ENCODE measurements around the gene SERPINB4.
"Not testable (repeated sequence)": the region's sequence is repeated elsewhere in the genome, so short reads cannot be mapped to it uniquely, and the experiment has no call there.

The SERPINB4 gene

DNA sequence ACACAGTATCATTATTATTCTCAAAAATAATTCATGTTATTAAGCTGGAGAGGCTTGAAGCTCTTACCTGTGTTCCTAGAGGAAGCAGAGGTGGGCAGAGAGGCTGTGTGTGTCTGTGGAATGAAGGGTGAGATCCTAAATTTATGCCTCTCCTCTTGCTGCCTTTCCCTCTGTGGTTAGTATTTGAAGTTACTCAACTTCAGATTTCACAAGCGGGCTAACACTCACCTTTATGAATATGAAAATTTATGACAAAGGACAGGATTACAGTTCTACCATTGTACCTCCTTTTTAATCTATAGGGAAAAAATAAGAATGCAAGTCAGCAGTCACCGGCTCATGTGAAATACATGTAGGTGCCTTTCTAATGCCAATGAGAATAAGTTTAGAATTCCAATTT is at the start of gene SERPINB4:
SERPINB4 (minus strand) TSS at position 115 of the 400 bp plus-strand sequence. CDS start 679 bp downstream, outside the sequence.
- not testable (repeated sequence) for DNase-seq

DNA sequence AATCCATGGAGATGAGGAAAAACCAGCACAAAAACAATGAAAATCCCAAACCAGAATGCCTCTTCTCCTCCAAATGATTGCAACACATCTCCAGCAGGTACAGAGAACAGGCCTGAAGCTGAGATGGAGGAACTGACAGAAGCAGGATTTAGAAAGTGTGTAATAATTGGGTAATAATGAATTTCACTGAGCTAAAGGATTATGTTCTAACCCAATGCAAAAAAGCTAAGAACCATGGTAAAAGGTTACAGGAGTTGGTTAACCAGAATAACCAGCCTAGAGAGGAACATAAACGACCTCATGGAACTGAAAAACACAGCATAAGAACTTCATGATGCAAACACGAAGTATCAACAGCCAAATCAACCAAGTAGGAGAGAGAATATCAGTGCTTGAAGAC is 45.0 kb upstream of the SERPINB4 start:
- DNase-seq = no peak

DNA sequence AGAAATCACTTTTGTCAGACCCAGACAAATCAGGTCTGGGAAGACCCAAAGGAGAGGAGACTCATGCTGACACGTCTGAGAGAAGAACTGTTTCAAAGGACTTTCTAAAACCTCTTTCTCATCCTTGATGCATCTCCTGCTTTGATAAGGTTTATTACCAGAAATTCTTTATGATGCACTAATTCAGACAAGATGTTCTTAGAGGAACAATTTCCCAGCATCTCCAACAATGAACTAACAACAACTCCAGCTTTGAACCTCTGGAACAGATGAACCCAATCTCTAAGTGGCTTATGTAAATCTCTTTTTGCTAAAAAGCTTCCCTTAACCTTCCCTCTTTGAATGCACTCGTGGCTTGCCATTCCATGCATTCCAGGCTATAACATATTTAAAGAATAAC is 42.8 kb upstream of the SERPINB4 start:
- no peak for DNase-seq

DNA sequence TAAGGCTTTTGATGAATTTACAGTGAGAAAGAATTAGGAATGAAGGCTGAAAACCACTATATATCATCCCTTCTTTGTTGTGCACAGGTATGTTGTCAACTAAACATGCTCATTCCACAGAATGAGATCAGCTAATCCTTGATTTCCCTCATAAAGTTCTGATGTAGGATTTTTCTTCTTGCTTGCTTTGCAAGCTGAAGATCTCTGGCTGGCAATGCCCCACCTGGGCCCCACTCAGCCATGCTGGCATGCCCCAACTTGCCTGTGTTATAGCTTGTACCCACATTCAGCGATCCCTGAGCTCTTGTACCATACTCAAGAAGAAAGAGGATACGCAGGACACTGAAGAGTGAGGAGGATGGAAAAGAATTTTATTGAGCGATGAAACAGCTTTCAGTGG is 40.7 kb upstream of the SERPINB4 start:
- DNase-seq = no peak

DNA sequence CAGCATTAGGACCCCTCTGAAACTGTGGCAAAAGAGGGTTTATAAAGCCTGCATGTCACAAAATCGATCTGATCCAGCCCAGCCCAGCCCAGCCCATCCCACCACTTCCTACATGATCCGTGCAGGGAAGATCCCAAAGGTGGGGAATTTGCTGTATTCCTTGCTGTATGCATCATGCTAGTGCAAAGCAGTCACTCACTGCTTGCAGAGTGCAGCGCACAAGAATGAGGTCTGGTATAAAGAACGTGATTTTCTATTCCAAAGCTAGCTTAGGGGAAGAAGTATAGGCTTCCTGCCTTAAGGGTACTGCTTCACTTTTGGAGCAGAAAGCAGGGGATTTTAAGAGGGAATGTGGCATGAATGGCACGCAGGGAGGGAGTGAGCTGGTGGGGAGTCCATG is 39.8 kb upstream of the SERPINB4 start:
- DNase-seq = no peak

DNA sequence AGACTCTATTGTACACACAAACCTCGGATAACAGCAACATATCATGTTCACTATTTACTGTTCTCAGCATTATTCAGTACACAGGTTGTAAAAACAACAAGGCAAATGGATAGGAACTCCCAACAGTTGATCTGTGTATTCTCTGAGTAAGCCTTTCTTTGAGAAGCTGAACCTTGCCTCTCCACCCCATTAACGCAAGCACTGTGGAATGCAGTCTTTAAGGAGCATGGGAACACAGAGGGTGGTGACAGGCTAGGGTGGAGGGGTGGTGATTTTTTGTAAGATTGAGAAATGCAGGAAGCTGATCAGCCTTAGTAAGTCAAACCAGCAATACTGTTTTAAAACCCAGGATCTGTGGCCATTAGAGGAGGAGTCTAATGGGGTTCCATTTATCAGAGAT is 39.1 kb upstream of the SERPINB4 start:
- no peak for DNase-seq

DNA sequence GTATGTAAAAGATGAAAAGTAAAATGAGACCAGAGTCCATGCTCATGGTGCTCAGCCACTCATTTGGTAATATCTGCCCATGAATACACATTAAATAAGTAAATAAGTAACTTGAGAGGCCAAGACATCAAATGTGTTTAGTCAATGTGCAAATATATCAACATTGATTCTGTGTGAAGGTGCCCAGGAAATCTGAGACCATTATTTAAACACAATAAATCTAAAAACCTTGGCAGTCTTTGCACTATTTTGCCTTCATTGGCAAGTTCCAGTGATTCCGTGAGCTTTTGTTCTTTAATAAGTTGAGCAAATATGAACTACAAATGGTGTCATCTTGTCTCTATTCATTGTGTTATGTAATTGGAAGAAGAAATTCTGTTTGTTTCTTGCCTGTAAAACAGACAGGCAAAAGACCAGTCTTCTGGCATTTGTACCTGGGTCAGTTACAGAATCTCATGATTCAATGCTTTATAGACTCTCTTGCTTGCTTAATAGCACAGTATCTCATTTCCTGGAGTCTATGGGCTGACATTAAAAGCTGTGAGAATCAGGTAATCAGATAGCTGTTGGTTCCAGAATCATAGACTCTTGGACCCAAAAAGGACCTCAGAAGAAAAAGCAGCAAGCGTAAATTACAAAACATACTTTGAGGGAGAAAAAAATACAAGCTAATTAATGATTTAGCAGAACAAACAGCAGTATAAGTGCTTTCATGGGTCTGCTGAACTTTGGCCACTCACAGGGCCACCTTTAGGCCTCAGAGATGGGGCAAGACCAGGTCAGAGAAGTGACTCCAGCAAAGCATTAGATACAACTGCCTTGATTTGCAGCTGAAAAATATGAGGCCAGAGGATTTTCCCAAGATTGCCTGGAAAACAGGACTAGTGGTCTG is 37.6 kb upstream of the SERPINB4 start:
- DNase-seq = no peak

DNA sequence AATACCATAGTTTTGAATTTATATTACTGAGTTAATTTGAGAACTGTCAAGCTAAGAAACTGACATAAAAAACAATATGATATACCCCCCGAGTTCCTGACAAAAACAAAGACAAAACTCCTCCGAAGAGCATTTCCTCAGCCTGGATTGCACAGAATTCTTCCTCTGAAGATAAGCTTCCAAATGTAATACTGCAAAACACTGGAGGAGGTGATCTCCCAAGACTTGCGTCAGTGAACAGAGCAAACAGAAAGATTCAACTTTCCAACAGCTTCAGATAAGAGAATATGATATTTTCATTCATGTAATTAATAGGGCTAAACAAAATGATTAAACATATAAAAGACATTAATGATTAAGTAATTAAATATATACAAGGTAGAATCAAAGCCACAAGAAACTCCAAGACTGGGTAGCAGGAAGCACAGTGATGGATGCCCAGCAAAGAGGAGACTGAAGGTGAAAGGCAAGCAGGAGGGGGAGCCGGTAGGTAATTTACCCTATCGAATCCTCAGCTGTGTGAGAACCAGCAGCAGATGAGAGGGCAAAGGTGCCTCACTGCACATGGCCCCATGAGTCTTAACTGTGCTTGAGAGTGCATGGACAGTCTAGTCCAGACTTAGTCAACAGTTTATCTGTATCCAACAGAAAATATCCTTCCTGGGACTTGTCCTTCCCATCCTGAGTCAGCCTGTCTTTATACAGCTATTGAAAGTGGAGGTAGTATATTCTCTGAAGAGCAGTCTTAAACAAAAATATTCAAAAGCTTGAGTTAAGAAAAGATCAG is 36.0 kb upstream of the SERPINB4 start:
- DNase-seq = no peak

DNA sequence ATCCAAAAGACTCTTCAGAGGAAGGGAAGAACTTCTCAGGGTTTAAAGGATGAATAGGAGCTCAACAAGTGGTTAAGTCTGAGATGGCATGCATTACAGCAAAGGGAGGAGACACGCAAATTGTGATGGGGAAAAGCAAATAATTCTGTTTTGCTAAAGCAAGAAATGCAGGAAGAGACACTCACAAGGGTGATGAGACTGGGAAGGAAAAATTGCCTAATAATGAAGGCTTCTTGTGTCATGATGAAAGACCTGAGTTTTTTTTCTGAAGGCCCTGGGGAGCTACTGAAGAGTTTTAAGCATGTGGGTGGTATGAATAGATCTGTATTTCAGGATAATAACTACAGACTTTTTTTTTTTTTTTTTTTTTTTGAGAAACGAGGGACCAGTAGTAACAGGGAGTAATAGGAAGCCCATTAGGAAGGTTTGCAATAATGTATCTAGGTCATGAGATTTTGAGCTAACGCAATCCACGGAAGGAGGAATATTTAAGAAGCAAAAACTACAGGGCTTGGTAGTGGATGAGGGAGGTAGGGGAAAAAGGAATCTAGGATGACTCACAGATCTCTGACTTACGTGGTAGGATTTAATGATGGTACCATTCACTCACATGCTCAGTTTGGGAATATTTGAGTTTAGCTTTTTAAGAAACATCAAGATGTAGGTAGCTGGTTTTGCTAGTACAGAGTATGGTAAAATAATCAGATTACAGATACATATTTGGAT is 33.6 kb upstream of the SERPINB4 start:
- DNase-seq = no peak

DNA sequence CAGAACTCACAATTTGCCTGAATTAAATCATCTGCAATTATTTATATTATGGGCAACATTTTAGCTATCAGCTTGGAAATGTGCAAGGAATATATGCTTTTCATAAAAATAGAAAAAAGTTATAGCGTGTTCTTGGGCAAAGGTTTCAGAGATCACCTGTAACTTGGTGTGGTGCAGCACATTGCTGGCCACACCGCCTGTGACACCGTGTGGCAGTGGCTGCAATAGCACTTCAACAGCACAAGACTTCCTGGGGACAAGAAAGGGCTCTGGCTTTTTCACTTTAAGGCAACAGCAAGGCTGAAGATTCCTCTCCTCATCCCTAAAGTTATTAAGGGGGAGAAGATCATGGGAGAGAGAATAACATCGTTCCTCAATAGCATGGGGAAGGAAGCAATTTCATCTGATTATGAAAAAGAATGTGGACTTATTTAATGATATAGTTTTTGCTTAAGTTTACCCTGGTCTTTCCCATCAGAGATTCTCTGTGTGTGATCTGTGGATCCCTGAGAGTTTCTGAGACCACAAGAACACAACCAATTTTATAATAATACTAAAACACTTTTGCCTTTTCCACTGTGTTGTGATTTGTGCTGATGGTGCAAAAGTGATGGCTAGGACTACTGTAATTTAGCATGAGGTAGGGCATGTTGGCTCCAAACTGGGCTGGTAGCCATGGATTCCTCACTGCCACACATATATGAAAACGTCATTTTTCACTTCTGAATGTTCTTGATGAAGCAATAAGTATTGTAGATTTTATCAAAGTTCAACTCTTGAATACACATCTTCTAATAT is 32.7 kb upstream of the SERPINB4 start:
- no peak for DNase-seq

DNA sequence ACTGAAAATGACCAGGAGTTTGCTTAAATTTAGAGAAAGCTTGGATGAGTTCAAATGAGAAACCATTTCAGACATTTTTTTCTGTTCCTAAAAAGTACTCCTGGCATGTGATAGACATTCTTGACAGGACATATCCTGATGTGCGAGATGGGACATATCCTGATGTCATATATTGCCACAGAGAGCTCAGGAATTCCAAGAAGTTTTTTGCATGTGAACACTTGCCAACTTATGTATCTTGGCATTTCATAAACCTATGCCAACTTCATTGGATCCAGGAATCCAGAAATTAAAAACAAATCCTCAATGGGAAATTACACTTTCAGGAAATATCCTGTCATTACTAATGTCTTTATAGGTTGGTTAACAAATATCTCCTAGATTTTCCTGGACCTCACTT is 20.5 kb upstream of the SERPINB4 start:
- no peak for DNase-seq

DNA sequence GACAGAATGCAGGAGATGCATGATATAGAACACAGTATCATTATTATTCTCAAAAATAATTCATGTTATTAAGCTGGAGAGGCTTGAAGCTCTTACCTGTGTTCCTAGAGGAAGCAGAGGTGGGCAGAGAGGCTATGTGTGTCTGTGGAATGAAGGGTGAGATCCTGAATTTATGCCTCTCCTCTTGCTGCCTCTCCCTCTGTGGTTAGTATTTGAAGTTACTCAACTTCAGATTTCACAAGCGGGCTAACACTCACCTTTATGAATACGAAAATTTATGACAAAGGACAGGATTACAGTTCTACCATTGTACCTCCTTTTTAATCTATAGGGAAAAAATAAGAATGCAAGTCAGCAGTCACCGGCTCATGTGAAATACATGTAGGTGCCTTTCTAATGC is 17.7 kb upstream of the SERPINB4 start, which contains the start of gene SERPINB3:
SERPINB3 (minus strand) TSS at position 144 of the 400 bp plus-strand sequence. CDS start 677 bp downstream, outside the sequence.
- not testable (repeated sequence) for DNase-seq

DNA sequence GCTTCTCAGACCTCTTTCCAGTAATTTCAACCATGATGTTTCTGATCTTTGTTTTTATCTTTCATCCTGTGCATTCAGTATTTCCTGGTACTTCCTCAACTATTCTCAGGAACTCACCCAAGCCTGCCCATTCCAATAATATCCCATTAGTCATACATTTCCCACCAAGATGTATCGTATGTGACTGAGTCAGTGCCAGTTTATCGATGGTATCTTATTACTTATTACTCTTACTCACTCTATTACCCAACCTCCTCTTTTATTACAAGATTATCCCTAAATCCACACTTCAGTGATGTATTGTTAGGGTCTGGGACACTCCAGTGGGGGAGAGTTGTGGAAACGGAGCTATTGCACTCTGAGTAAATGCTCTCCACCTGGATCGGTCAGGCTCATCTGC is 14.9 kb upstream of the SERPINB4 start:
- DNase-seq = not testable (repeated sequence)

DNA sequence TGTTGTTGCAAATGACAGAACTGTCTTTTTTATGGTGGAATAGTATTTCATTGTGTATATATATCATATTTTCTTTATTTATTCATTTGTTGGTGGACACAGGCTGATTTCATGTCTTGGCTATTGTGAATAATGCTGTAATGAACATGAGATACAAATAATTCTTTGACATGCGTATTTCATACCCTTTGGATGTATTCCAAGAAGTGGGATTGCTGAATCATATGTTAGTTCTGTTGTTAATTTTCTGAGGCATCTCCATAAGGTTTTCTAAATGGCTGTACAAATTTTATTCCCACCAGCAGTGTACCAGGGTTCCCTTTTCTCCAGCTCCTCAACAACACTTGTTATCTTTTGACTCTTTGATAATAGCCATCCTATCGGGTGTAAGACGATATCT is 6.2 kb upstream of the SERPINB4 start:
- DNase-seq = not testable (repeated sequence)

DNA sequence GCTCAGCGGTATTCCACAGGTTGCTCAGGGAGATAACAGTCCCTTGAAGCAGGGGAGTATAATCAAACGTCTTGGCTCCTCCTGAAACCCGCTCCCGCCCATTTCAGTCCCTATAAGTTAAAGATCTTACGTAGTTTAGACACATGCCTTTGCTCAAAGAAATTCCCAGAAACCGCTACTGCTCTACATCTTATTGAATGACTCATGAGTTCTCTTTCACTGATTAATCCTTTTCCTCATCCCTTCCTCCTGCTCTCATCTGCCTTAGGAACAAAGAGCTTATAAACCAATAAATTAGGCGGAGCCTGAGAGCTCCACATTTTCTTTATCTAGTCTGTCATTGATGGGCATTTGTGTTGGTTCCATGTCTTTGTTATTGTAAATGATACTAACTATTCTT is 4.2 kb upstream of the SERPINB4 start:
- DNase-seq = no peak

DNA sequence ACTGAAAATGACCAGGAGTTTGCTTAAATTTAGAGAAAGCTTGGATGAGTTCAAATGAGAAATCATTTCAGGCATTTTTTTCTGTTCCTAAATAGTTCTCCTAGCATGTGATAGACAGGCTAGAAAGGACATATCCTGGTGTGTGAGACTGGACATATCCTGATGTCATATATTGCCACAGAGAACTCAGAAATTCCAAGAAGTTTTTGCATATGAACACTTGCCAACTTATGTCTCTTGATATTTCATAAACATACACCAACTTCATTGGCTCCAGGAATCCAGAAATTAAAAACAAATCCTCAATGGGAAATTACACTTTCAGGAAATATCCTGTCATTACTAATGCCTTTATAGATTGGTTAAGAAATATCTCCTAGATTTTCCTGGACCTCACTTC is 2.9 kb upstream of the SERPINB4 start:
- DNase-seq = no peak

DNA sequence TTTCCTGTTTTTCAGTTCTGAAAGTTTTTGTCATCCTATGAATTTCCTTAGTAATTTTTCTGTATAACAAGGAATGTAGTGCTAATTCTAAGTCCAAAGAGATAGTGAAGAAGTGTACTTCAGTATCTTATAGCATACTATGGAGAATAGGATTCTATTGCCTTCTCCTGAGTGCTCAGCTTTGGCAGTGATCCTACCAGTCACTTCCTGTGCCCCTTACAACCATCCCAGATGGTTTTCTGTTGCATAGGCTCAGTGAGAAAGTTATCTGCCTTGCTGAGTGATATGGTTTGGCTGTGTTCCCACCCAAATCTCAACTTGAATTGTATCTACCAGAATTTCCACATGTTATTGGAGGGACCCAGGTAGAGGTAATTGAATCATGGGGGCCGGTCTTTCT is 638 bp upstream of the SERPINB4 start:
- not testable (repeated sequence) for DNase-seq

DNA sequence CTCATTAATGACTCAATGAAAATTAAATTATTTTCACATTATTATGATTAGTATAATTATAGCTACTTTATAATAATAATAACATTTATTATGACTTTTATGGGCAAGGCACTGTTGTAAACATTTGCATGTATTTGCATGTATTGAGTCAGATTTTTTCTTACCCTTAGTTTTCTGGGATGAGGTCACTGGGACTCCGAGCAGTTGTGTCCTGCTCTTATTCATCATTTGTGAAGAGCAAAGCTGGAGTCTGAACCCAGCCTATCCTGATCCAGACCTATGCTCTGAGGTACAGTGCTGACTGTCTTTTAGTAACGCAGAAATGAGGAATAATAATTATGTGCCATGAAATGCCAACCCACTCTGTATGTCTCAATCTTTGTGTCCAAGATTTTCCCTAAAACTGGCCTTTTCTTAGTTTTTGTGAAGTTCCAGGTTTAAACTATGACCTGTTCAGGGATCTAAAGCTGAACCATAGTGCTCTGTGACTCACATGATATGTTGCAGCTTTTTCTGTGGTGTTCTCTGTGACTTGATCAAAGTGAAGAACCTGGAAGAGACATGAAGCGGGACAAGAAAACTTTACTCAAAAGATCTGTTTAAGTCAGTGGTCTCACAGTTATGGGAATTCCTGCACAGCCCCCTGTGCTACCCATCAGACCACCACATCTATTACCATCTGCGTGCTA is 1.2 kb downstream of the SERPINB4 start:
- DNase-seq = not testable (repeated sequence)

DNA sequence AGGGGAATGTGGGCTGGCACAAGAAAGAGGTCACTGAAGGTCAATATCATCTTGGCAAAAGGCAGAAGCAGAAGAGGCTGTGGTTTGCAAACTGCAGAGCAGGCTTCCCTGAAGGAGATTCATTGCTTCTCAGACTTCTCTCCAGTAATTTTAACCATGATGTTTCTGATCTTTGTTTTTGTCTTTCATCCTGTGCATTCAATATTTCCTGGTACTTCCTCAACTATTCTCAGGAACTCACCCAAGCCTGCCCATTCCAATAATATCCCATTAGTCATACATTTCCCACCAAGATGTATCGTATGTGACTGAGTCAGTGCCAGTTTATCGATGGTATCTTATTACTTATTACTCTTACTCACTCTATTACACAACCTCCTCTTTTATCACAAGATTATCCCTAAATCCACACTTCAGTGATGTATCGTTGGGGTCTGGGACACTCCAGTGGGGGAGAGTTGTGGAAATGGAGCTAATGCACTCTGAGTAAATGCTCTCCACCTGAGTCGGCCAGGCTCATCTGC is 2.8 kb downstream of the SERPINB4 start:
- not testable (repeated sequence) for DNase-seq

DNA sequence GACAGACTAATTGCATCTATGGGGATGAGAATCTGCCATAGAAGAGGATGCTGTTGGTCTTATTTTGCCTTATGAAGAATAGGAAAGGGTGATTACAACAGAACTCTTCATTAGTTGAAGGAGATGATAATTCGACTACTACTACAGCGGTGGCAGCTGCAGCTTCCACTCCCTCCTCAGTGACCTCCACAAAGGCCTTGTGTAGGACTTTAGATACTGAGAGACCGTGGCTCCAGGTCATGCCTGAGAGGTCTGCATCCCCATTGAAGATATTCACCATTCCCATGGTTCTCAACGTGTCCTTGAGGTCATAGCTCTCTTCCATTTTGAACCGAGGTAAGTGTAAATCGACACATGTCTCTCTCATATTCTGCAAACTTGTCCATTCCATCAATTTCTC is 6.4 kb downstream of the SERPINB4 start:
- no peak for DNase-seq

DNA sequence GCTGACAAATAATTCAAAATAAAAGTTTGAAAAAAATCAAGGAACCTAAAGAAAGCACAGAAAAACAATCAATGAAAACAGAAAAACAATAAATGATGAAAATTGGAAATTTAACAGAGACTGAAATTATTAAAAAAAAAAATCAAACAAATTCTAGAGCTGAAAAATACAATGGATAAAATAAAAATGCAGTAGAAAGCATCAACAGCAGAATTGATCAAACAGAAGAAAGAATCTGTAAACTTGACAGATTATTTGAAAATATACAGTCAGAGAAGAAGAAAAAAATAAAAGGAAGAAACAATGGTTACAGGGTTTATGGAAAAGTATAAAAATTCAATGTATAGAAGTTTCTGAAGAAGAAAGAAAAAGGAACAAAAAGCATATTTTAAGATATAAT is 16.2 kb downstream of the SERPINB4 start:
- DNase-seq = no peak
